NB4 (cell line): Measurements from ENCODE around the gene MAGEF1.

Experiments used
- MAX ChIP-seq: IDR thresholded peaks from 2 replicates; pipeline ENCODE4 v1.6.1; 2011; ENCODE audit warnings: low read depth, low read length
- POLR2A ChIP-seq: IDR thresholded peaks from 2 replicates; pipeline ENCODE4 v1.6.1; 2011; ENCODE audit warnings: mild to moderate bottlenecking; ENCODE audit not compliant: insufficient read length; ENCODE audit errors: extremely low read depth
- TF ChIP-seq, protein P1 (sequence below): IDR thresholded peaks from one replicate; pipeline ENCODE4 v1.5.1; 2012; ENCODE audit warnings: low read depth, low read length

- TF ChIP-seq MAX: no peak
- TF ChIP-seq, protein P1, sequence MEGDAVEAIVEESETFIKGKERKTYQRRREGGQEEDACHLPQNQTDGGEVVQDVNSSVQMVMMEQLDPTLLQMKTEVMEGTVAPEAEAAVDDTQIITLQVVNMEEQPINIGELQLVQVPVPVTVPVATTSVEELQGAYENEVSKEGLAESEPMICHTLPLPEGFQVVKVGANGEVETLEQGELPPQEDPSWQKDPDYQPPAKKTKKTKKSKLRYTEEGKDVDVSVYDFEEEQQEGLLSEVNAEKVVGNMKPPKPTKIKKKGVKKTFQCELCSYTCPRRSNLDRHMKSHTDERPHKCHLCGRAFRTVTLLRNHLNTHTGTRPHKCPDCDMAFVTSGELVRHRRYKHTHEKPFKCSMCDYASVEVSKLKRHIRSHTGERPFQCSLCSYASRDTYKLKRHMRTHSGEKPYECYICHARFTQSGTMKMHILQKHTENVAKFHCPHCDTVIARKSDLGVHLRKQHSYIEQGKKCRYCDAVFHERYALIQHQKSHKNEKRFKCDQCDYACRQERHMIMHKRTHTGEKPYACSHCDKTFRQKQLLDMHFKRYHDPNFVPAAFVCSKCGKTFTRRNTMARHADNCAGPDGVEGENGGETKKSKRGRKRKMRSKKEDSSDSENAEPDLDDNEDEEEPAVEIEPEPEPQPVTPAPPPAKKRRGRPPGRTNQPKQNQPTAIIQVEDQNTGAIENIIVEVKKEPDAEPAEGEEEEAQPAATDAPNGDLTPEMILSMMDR: no peak
- peak; percentile 8 for TF ChIP-seq POLR2A
Observed at GRCh38 chr3:184710870-184711492, 883 bp downstream of the MAGEF1 start.
